B cell (primary cell): ENCODE measurements around the gene SDC4. TPM values are rescaled to one million over a fixed set of nuclear protein-coding genes. Genes with fewer than 3 reads are reported as not detected.

ENCODE experiments used
- ATAC-seq: fragments of 200-7000 bp; cut with Tn5 transposase; one replicate; pipeline ENCODE4 v1.10.0; 2021; ENCODE audit warnings: low read depth, mild to moderate bottlenecking, moderate number of reproducible peaks, moderate library complexity
- CTCF ChIA-PET: fragments of 350-600 bp; sonication (Branson Sonifier 250); formaldehyde crosslinking; loops from one replicate; lab custom pipeline; 2021; ENCODE audit warnings: antibody characterized with exemption, inconsistent platforms; lab: Charles Lee
- POLR2A ChIA-PET: fragments of 350-600 bp; sonication (Branson Sonifier 250); formaldehyde crosslinking; loops from one replicate; lab custom pipeline; 2021; ENCODE audit warnings: antibody characterized with exemption; lab: Charles Lee
- DNase-seq: peaks from one replicate; pipeline ENCODE4 v3.0.0; 2013
- H2AFZ ChIP-seq: 2 replicates; pipeline ENCODE4 v1.6.1; 2012; ENCODE audit warnings: mild to moderate bottlenecking, low read depth, low read length; ENCODE audit not compliant: insufficient read depth, poor library complexity, severe bottlenecking
- H3K27ac ChIP-seq, 2 donors: 1 replicate in 1 of 2; 2 replicates in 1 of 2; pipeline ENCODE4 v1.5.1; 2012 to 2013; ENCODE audit warnings: low read length in 2 of 2, mild to moderate bottlenecking in 2 of 2, moderate library complexity in 1 of 2
- H3K27me3 ChIP-seq, 4 experiments: fragments of 200-600 bp in 1 of 4; sonication (generic) in 1 of 4; replicated peaks in 1 of 4; 1 replicate in 2 of 4; 2 replicates in 2 of 4; pipeline versions ENCODE4 v1.6.1 to v1.7.0; 2013 to 2016; ENCODE audit warnings: low read length in 3 of 4, mild to moderate bottlenecking in 2 of 4, mixed read lengths in 1 of 4, moderate library complexity in 1 of 4; ENCODE audit not compliant: insufficient read depth in 4 of 4, control insufficient read depth in 3 of 4; ENCODE audit errors: control extremely low read depth in 1 of 4
- H3K36me3 ChIP-seq, 2 experiments: replicated peaks in 1 of 2; 1 replicate in 1 of 2; 2 replicates in 1 of 2; pipeline versions ENCODE4 v1.6.1 to v1.7.1; 2013; ENCODE audit warnings: low read length in 1 of 2; ENCODE audit not compliant: insufficient read depth in 2 of 2, control insufficient read depth in 1 of 2; ENCODE audit errors: control extremely low read depth in 1 of 2, extremely low read depth in 1 of 2
- H3K4me1 ChIP-seq, 2 donors: fragments of 200-600 bp in 1 of 2; sonication (generic) in 1 of 2; 1 replicate in 1 of 2; 2 replicates in 1 of 2; pipeline versions ENCODE4 v1.5.1 to v1.6.1; 2013 to 2017; ENCODE audit warnings: low read length in 2 of 2; ENCODE audit not compliant: control insufficient read depth in 2 of 2, insufficient read depth in 2 of 2
- H3K4me2 ChIP-seq: replicated peaks from 2 replicates; pipeline ENCODE3; 2012; ENCODE audit warnings: mild to moderate bottlenecking, low read depth, low read length; ENCODE audit not compliant: poor library complexity, severe bottlenecking
- H3K4me3 ChIP-seq, 5 experiments: fragments of 200-600 bp in 1 of 5; sonication (generic) in 1 of 5; 1 replicate in 3 of 5; 2 replicates in 2 of 5; pipeline versions ENCODE4 v1.5.1 to v1.7.0; 2011 to 2016; ENCODE audit warnings: low read length in 4 of 5, mild to moderate bottlenecking in 4 of 5, low read depth in 2 of 5, control low read depth in 1 of 5, moderate library complexity in 1 of 5; ENCODE audit not compliant: insufficient read depth in 1 of 5; ENCODE audit errors: control extremely low read depth in 1 of 5, extremely low read depth in 1 of 5
- H3K79me2 ChIP-seq: fragments of 200-600 bp; sonication (generic); one replicate; pipeline ENCODE4 v1.6.0; 2016; ENCODE audit warnings: low read length; ENCODE audit not compliant: control insufficient read depth, insufficient read depth
- H3K9ac ChIP-seq: fragments of 200-600 bp; sonication (generic); 2 replicates; pipeline ENCODE4 v1.6.1; 2017; ENCODE audit warnings: mild to moderate bottlenecking, low read length, moderate library complexity
- H3K9me3 ChIP-seq, 3 donors: one replicate each; pipeline versions ENCODE4 v1.6.1 to v1.7.1; 2013; ENCODE audit warnings: low read length in 2 of 3; ENCODE audit not compliant: control insufficient read depth in 2 of 3, insufficient read depth in 1 of 3; ENCODE audit errors: control extremely low read depth in 1 of 3
- H4K20me1 ChIP-seq: 2 replicates; pipeline ENCODE4 v1.6.0; 2012; ENCODE audit warnings: mild to moderate bottlenecking, low read length; ENCODE audit not compliant: insufficient read depth, control insufficient read depth, poor library complexity, severe bottlenecking
- H3K27ac Mint-ChIP-seq: one replicate; pipeline ENCODE4 v1.8.0; 2021; ENCODE audit warnings: mixed read lengths
- H3K27me3 Mint-ChIP-seq: one replicate; pipeline ENCODE4 v1.8.0; 2021; ENCODE audit warnings: mixed read lengths
- H3K4me1 Mint-ChIP-seq: one replicate; pipeline ENCODE4 v1.8.0; 2021; ENCODE audit warnings: mixed read lengths
- H3K4me3 Mint-ChIP-seq: one replicate; pipeline ENCODE4 v1.8.0; 2021; ENCODE audit warnings: mixed read lengths
- H3K9me3 Mint-ChIP-seq: one replicate; pipeline ENCODE4 v1.8.0; 2022; ENCODE audit warnings: mixed read lengths; ENCODE audit not compliant: insufficient read depth
- EZH2 ChIP-seq: IDR thresholded peaks from 2 replicates; pipeline ENCODE4 v1.6.1; 2012; ENCODE audit warnings: borderline replicate concordance, low read depth, mild to moderate bottlenecking, moderate library complexity, low read length; ENCODE audit not compliant: insufficient read depth, poor library complexity, severe bottlenecking
- WGBS: methylation state at CpG from one replicate; pipeline ENCODE4 v1.1.5; 2013; ENCODE audit warnings: missing lambda C conversion rate; ENCODE audit not compliant: insufficient coverage; 5-methylcytosine and 5-hydroxymethylcytosine counted together
- intact Hi-C: fragments of 100-400 bp; cut with micrococcal nuclease; formaldehyde crosslinking; loops from one replicate; pipeline ENCODE4 v1.10.0; 2022
- polyA plus RNA-seq: library from polyadenylated mRNA; depleted of rRNA; stranded (reverse); fragments of >200 nt; gene quantifications from 2 replicates; pipeline ENCODE4 v1.2.3, GENCODE V29; 2012
- total RNA-seq, 2 donors: library from RNA; stranded (reverse); fragments of 120-200 nt in 1 of 2; gene quantifications; 1 replicate in 1 of 2; 2 replicates in 1 of 2; pipeline versions ENCODE4 v1.2.3 to v1.2.4, GENCODE V29; 2013 to 2022
- TF ChIP-seq, protein P1 (sequence below): fragments of 200-600 bp; IDR thresholded peaks from one replicate; pipeline ENCODE4 v1.8.0; 2022; ENCODE audit warnings: antibody characterized with exemption, mild to moderate bottlenecking

Gene SDC4
- total and polyA plus RNA-seq, 2 donors (not counting 1 experiment from before 2014, with no cell fraction given): 0.04 TPM; not detected in 1

DNA sequence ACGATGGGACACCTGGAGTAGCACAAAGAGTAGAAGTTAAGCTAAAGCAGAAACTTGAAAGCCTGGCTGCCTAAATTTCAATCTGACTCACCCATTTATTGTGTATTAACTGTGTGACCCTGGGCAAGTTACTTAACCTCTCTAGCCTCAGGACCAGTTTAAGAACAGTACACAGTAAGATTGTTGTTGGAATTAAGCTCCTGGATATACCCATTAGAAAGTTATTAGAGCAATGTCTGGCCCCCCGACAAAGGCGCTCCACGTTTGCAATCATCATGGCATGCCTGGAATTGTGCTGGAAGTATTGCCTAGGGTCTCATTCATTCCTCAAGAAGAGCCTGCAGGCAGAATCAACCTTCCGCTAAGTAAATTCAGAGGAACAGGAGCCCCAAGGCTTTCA lies 1.4 kb downstream of the SDC4 start:
- Histone ChIP-seq H3K27ac (no peak overlapping the region), H3K36me3 (no peaks in the 10 kb centered on the region), H3K4me2 (no peak overlapping the region), H3K9ac (no peak overlapping the region), H3K4me1 (peaks cover 21 to 23% of the 10 kb centered on the region in 2 donors), H3K9me3 (peaks cover 0 to 3% (median 0%) of the 10 kb centered on the region in 3 donors), H3K79me2 (no peaks in the 10 kb centered on the region), H3K4me3 (no peak overlapping the region), H2AFZ (no peak overlapping the region), H3K27me3 (peaks cover 0 to 39% (median 6%) of the 10 kb centered on the region in 4 experiments), H4K20me1 (no peaks in the 10 kb centered on the region)
- peak overlapping the region; percentile 69 for H3K4me3 Mint-ChIP-seq
- TF ChIP-seq, protein P1, sequence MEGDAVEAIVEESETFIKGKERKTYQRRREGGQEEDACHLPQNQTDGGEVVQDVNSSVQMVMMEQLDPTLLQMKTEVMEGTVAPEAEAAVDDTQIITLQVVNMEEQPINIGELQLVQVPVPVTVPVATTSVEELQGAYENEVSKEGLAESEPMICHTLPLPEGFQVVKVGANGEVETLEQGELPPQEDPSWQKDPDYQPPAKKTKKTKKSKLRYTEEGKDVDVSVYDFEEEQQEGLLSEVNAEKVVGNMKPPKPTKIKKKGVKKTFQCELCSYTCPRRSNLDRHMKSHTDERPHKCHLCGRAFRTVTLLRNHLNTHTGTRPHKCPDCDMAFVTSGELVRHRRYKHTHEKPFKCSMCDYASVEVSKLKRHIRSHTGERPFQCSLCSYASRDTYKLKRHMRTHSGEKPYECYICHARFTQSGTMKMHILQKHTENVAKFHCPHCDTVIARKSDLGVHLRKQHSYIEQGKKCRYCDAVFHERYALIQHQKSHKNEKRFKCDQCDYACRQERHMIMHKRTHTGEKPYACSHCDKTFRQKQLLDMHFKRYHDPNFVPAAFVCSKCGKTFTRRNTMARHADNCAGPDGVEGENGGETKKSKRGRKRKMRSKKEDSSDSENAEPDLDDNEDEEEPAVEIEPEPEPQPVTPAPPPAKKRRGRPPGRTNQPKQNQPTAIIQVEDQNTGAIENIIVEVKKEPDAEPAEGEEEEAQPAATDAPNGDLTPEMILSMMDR: no peak
- TF ChIP-seq EZH2: no peak
- peaks cover 10% of the 10 kb centered on the region for H3K4me1 Mint-ChIP-seq
- 100% methylated on average over 3 of the region's 5 CpGs for WGBS
- no peaks in the 10 kb centered on the region for H3K9me3 Mint-ChIP-seq
- no peak overlapping the region for H3K27ac Mint-ChIP-seq
- CTCF ChIA-PET: interaction anchor here (0.5 to 1.6 kb wide), 5 partner anchors 24 to 736 kb away, joined by 3 to 6 read pairs (median 3); no protein-coding TSS in a partner anchor
- DNase-seq: no peak
- POLR2A ChIA-PET: no interaction called here
- ATAC-seq: no peak
- intact Hi-C loops: no loop called here
- peaks cover 20% of the 10 kb centered on the region for H3K27me3 Mint-ChIP-seq

GRCh38 chr20:45346291-45346718 lies 1.9 kb downstream of the SDC4 start:
- WGBS: 54% methylated on average over 3 of the region's 3 CpGs
- CTCF ChIA-PET: interaction anchor here (0.6 to 1.4 kb wide), 3 partner anchors 23 to 93 kb away, joined by 3 read pairs; no protein-coding TSS in a partner anchor

More at GRCh38 chr20:45346291-45346718, 1.9 kb downstream of the SDC4 start:
- Mint-ChIP-seq H3K27ac (no peak overlapping the region), H3K4me1 (peaks cover 10% of the 10 kb centered on the region), H3K4me3 (no peak overlapping the region), H3K9me3 (no peaks in the 10 kb centered on the region), H3K27me3 (peaks cover 20% of the 10 kb centered on the region)
- Histone ChIP-seq H3K9ac (no peak overlapping the region), H3K79me2 (no peaks in the 10 kb centered on the region), H3K27me3 (peaks cover 0 to 39% (median 6%) of the 10 kb centered on the region in 4 experiments), H3K4me1 (peaks cover 21 to 23% of the 10 kb centered on the region in 2 donors), H3K9me3 (peaks cover 0 to 3% (median 0%) of the 10 kb centered on the region in 3 donors), H2AFZ (no peak overlapping the region), H4K20me1 (no peaks in the 10 kb centered on the region), H3K4me3 (no peak overlapping the region), H3K27ac (no peak overlapping the region), H3K4me2 (no peak overlapping the region), H3K36me3 (no peaks in the 10 kb centered on the region)
- DNase-seq (peak; percentile 37), ATAC-seq (no peak)
- POLR2A ChIA-PET: no interaction called here
- intact Hi-C loops: no loop called here
- TF ChIP-seq, protein P1: no peak
- no peak for TF ChIP-seq EZH2
